ENCODE results near the gene FPR1. TPM values are rescaled to one million over a fixed set of nuclear protein-coding genes. Genes with fewer than 3 reads are reported as not detected.

The FPR1 gene
- total RNA-seq, 1 donor from 2014 or later, result not detected

DNA sequence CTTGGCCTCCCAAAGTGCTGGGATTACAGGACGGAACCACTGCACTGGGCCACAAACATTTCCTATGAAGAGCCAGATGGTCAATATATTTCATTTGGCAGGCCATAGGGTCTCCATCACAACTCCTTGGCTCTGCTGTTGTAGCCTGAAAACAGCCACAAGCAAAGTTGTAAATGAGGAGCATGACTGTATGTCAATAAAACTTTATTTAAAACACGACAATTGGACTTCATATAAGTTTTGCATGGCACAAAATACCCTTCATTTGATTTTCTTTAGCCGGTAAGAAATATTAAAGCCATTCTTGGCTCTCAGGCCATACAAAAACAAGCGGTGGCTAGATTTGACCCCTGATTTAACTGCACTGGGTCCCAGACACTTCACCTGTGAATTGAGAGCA, 3.1 kb upstream of the FPR1 start:
- Mint-ChIP-seq H3K4me3 (ENCODE audit: unreplicated experiment) (no peak overlapping the region), H3K4me1 (ENCODE audit: unreplicated experiment) (no peaks in the 10 kb centered on the region), H3K36me3 (ENCODE audit: unreplicated experiment) (peaks cover 2% of the 10 kb centered on the region), H3K9me3 (ENCODE audit: unreplicated experiment) (peaks cover 22% of the 10 kb centered on the region), H3K27ac (ENCODE audit: unreplicated experiment) (no peak overlapping the region), H3K27me3 (ENCODE audit: unreplicated experiment) (no peaks in the 10 kb centered on the region)
- TF ChIP-seq, protein P1, sequence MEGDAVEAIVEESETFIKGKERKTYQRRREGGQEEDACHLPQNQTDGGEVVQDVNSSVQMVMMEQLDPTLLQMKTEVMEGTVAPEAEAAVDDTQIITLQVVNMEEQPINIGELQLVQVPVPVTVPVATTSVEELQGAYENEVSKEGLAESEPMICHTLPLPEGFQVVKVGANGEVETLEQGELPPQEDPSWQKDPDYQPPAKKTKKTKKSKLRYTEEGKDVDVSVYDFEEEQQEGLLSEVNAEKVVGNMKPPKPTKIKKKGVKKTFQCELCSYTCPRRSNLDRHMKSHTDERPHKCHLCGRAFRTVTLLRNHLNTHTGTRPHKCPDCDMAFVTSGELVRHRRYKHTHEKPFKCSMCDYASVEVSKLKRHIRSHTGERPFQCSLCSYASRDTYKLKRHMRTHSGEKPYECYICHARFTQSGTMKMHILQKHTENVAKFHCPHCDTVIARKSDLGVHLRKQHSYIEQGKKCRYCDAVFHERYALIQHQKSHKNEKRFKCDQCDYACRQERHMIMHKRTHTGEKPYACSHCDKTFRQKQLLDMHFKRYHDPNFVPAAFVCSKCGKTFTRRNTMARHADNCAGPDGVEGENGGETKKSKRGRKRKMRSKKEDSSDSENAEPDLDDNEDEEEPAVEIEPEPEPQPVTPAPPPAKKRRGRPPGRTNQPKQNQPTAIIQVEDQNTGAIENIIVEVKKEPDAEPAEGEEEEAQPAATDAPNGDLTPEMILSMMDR (IDR thresholded peaks at IDR 0.05), result no peak
- no peak for DNase-seq (ENCODE audit: extremely low spot score, unreplicated experiment)

DNA sequence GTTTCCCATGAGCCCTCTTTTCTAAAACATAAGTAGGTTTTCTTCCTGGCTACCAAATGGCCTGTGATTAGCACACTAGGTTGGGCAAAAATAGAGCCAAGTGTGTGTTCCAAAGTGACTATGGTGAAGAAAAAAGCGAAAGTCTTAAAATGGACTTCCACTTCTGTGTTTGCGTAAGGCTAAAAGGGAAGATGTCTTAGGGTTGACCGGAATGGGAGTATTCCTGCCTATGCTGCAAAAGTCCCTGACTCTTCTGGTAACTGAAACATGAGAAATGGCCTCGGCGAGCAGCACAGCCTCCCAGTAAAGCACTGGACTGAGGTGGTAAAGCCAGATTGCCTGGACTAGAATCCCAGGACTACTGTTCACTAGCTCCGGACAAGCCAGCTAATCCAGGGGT, 2.4 kb upstream of the FPR1 start:
- TF ChIP-seq, protein P1 (IDR thresholded peaks at IDR 0.05), result no peak
- Mint-ChIP-seq H3K4me3 (ENCODE audit: unreplicated experiment) (no peak overlapping the region), H3K4me1 (ENCODE audit: unreplicated experiment) (no peaks in the 10 kb centered on the region), H3K9me3 (ENCODE audit: unreplicated experiment) (peaks cover 24% of the 10 kb centered on the region), H3K27me3 (ENCODE audit: unreplicated experiment) (no peaks in the 10 kb centered on the region), H3K27ac (ENCODE audit: unreplicated experiment) (no peak overlapping the region), H3K36me3 (ENCODE audit: unreplicated experiment) (peaks cover 2% of the 10 kb centered on the region)
- DNase-seq (ENCODE audit: extremely low spot score, unreplicated experiment), result no peak

DNA sequence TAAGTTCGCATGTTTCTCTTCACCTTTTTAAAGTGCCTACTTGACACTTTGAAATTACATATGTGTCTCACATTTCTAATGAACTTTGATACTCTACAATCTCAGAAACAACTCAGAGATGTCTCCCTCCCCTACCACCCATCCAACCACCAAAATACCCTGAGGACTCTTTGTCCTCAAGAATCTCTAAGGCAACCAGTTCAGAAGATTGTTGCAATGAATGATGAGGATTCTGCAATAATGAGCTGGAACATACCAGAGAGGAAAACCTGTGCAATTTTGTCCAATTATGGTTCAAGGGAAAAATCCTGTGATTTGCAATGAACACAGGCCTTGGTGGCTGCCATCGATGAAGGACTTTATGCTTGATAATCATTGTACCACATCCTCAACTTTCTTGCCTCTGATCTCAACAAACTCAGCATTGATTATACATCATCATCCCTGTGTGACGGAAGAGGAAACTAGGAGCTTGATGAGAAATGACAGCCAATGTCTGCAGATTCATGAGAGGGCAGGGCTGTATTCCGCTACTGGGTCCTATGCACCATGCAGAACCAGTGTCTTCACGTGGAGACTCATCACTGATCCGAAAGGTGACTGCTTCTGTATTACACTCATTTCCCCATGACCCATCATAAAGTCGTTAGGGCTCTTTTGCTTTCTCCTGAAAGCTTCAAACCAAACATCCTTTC, 1.1 kb downstream of the FPR1 start:
- no peak overlapping the region for H3K27ac Mint-ChIP-seq (ENCODE audit: unreplicated experiment)
- H3K9me3 Mint-ChIP-seq (ENCODE audit: unreplicated experiment), result peaks cover 17% of the 10 kb centered on the region
- TF ChIP-seq, protein P1 (IDR thresholded peaks at IDR 0.05), result no peak
- DNase-seq (ENCODE audit: extremely low spot score, unreplicated experiment), result no peak
- H3K36me3 Mint-ChIP-seq (ENCODE audit: unreplicated experiment), result no peaks in the 10 kb centered on the region
- H3K4me1 Mint-ChIP-seq (ENCODE audit: unreplicated experiment), result no peaks in the 10 kb centered on the region
- no peak overlapping the region for H3K4me3 Mint-ChIP-seq (ENCODE audit: unreplicated experiment)
- H3K27me3 Mint-ChIP-seq (ENCODE audit: unreplicated experiment), result no peaks in the 10 kb centered on the region

DNA sequence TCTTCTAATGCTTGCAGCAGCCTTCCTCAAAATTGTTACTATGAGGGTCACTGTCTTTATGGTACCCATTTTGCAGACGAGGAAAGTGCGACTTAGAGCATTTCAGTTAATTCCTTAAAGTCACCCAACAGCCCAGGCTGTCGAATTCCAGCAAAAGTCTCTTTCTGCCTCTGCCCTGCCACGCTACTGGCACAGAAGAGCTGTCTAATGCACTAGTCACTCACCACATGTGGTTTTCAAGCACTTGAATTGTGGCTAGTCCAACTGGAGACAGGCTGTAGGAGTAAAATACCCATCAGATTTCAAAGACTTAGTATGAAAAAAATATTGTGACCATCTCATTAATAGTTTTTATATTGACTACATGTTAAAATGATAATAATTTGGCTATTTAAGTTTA, 1.7 kb downstream of the FPR1 start:
- no peak overlapping the region for H3K27ac Mint-ChIP-seq (ENCODE audit: unreplicated experiment)
- TF ChIP-seq, protein P1 (IDR thresholded peaks at IDR 0.05), result no peak
- no peak overlapping the region for H3K4me3 Mint-ChIP-seq (ENCODE audit: unreplicated experiment)
- no peak for DNase-seq (ENCODE audit: extremely low spot score, unreplicated experiment)
- no peaks in the 10 kb centered on the region for H3K27me3 Mint-ChIP-seq (ENCODE audit: unreplicated experiment)
- no peaks in the 10 kb centered on the region for H3K36me3 Mint-ChIP-seq (ENCODE audit: unreplicated experiment)
- no peaks in the 10 kb centered on the region for H3K4me1 Mint-ChIP-seq (ENCODE audit: unreplicated experiment)
- H3K9me3 Mint-ChIP-seq (ENCODE audit: unreplicated experiment), result peaks cover 17% of the 10 kb centered on the region

DNA sequence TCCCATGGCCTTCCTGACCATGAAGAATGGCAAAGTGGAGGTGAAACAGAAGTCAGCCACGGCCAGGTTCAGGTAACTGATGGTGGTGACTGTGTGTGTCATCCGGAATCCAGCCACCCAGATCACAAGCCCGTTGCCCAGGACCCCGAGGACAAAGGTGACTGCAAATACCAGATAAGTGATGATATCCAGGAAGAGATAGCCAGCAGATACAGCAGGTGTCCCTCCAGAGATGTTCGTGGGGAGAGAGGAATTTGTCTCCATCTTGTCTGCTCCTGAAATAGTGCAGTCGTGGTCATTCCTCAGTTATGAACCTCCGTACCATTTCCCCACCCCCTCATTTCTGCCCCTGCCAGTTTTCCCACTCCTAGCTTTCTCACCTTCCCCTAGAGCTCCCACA, 4.9 kb downstream of the FPR1 start:
- Mint-ChIP-seq H3K9me3 (ENCODE audit: unreplicated experiment) (peaks cover 30% of the 10 kb centered on the region), H3K36me3 (ENCODE audit: unreplicated experiment) (no peaks in the 10 kb centered on the region), H3K27me3 (ENCODE audit: unreplicated experiment) (no peaks in the 10 kb centered on the region), H3K27ac (ENCODE audit: unreplicated experiment) (no peak overlapping the region), H3K4me1 (ENCODE audit: unreplicated experiment) (no peaks in the 10 kb centered on the region), H3K4me3 (ENCODE audit: unreplicated experiment) (no peak overlapping the region)
- TF ChIP-seq, protein P1 (IDR thresholded peaks at IDR 0.05), result no peak
- DNase-seq (ENCODE audit: extremely low spot score, unreplicated experiment), result no peak

All from osteocyte (in vitro differentiated cells).